ENCODE results near the gene MAP2K6.

DNA sequence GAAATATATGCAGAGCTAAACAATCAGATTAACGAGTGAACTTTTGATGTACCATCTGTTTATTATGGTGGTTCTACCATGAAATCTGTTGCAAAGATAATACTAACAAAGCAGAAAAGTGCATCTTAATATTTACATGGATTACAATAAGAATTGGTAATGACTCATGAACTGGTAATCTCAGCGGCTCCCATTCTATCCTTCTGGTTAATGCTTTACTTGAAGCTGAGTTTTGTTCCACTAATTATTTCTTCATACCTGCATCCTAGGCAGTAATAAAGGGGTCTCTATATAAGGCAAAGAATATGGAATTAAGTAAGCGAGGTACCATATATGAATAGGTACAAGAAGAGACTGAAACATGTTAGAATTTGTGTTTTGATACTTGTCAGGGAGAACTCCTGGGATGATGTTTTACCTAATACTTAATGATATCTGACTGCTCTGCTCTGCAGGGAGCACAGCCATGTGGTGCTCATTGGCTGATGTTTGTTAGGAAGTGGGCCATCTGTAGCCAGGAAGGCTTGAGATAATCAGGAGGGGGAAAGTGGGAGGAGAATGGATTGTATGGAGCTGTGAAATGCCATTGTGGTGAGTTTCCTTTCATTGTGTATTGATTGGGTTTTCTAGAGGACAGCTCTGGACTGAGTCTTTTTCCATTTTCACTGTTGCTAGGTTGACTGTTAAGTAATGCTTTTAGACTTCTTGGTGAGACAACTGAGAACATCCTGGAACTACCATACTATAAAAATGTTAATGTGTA, 52.6 kb downstream of the MAP2K6 start:
- TF ChIP-seq, protein P1, sequence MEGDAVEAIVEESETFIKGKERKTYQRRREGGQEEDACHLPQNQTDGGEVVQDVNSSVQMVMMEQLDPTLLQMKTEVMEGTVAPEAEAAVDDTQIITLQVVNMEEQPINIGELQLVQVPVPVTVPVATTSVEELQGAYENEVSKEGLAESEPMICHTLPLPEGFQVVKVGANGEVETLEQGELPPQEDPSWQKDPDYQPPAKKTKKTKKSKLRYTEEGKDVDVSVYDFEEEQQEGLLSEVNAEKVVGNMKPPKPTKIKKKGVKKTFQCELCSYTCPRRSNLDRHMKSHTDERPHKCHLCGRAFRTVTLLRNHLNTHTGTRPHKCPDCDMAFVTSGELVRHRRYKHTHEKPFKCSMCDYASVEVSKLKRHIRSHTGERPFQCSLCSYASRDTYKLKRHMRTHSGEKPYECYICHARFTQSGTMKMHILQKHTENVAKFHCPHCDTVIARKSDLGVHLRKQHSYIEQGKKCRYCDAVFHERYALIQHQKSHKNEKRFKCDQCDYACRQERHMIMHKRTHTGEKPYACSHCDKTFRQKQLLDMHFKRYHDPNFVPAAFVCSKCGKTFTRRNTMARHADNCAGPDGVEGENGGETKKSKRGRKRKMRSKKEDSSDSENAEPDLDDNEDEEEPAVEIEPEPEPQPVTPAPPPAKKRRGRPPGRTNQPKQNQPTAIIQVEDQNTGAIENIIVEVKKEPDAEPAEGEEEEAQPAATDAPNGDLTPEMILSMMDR (conservative IDR thresholded peaks at IDR 0.05; ENCODE audit: low read length): no peak
- no peak for TF ChIP-seq EZH2phosphoT487 (IDR thresholded peaks at IDR 0.05; ENCODE audit: borderline replicate concordance, low read depth, low read length)

All from OCI-LY7 (cell line).